HG03175 (cell line): ENCODE measurements around the gene FAM161A.

ENCODE experiments used
- ATAC-seq: cut with Tn5 transposase; IDR thresholded peaks from one replicate; pipeline ENCODE4 v1.9.1; 2021; ENCODE audit warnings: mild to moderate bottlenecking, moderate library complexity; ENCODE audit not compliant: unreplicated experiment

Gene FAM161A

DNA sequence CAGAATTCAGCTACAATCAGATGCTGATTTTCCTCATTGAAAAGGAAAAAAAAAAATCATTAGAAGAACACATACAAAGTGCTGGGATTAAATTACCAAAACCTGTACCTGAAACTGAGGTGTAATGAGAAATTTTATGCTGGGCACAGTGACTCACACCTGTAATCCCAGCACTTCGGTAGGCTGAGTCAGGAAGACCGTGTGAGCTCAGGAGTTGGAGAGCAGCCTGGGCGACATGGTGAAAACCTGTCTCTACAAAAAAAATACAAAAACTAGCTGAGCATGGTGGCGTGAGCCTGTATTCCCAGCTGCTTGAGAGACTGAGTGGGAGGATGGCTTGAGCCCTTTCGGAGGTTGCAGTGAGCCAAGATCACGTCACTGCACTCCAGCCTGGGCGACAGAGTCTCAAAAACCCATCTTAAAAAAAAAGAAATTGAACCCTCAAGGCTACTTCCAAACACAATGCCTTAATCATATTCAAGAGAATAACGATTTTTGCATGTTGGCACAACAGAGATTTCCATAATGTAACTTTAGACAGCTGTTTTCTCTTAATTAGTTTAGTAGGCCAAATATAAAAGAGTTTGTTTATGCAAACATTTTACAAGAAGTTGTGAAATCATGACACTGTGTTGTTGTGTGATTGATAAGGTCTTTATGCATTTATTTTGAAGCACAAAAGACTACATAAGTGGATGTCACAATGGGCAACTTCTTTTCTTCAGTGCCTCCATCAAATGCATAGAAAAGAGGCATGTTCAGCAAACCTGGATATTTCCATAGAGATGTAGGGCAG lies 63.9 kb downstream of the FAM161A start:
- no peak for ATAC-seq

DNA sequence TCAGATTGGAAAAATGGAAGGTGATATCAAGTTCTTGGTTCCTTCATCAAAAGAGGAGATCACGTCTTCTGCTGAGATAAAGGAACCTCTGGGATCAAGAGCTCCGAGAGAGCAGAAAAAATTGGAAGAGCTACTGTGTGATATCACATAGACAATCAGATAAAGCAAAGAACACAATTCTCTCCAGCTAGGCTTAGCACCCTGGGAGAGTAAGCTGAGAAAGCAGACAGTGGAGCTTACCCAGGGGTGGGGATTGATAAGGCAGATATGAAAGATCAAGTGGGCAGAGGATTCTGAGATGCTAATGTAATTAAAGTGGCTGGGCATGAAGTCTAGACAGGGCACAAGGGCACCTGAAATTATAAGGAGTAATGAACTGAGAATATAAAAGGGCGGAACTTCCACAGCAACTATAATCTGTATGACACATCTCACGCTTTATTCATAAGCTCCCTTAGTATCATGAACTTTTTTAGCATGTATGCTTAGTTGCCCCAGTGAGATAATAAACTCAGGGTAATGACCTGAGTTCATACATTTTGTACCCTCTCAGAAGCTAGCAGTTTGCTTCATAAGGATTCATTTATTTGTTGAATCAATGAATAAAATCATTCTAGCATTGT lies 65.8 kb downstream of the FAM161A start:
- ATAC-seq, result no peak

DNA sequence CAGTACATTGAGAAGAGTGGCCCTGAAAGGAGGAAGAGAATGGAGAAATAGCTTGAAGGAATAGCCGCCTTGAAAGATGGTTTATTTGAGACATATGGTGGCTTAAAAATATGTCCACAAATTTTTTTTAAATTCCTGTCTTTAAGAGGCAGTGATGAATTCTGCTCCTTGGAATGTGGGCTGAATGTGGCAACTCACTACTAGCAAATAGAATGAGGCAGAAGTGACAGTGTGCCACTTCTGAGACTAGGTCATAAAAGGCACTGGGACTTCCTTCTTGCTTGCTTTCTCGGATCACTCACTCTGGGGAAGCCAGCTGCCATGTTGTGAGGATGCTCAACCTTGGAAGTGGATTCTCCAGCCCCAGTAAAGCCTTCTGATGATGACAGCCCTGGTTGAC lies 67.0 kb downstream of the FAM161A start:
- no peak for ATAC-seq

DNA sequence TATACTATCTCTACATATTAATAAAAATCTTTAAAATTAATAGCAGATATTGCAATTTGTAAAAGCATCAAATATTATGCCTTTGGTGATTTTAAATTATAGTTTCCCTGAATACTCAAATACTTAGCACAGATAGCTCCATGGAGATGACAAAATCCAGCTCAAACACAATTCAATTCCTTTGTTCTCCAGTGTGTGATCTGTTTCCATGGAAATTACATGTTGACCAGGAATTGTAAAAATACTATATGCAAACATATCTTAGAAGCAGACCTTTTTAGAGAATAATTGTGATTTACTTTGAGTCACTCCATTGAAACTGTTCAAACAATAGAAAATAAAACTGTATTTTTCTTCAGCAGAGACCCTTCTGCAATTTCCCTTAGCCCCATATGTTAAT lies 68.3 kb downstream of the FAM161A start:
- ATAC-seq, result no peak

DNA sequence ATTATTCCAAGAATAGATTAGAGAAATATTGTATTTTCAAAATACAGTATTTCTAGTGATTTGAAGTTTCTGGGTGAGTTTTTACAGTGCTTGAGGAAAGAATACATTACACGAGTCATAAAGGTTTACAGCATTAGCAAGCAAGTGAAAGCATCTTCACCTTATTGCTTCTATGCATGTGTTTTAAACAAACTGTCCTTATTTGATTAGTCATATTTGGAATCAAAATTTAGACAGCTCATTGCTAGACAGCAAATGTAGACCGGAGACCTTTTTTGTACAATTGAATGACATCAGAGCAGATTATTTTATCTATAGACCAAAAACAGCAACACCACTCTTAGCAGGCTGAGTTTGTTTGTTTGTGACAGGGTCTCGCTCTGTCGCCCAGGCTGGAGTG lies 69.2 kb downstream of the FAM161A start:
- ATAC-seq, result no peak

DNA sequence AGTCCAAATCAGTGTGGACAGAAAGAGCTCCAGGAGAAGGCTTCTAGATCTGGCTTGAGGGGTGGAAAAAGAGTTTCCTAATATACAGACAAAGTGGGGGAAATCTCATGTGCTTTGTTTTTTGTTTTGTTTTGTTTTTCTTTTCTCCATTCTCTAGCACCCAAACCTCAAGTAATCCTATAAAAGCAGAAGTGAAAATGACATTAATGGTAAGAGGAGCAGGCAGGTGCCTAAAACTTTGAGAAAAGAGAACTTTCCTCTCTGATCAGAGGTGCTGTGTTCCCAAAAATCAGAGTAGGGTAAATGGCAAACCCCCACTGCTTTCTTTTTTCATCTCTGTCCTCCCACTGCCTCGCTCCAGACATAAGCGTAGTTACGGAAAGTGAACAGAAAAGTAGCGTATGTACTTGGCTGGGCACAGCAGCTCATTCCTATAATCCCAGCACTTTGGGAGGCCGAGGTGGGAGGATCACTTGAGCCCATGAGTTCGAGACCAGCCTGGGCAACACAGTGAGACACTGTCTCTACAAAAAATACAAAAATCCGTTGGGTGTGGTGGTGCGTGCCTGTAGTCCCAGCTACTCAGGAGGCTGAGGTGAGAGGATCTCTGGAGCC lies 77.8 kb downstream of the FAM161A start:
- peak; percentile 91 for ATAC-seq
